GM20000 (cell line): ENCODE data around the gene SH3RF3.
"Not testable (repeated sequence)": the region's sequence is repeated elsewhere in the genome, so short reads cannot be mapped to it uniquely, and the experiment has no call there.

Experiments
- DNase-seq: peaks from one replicate; pipeline ENCODE4 v3.0.0; 2012; ENCODE audit warnings: low spot score
- CTCF ChIP-seq: IDR thresholded peaks from 2 replicates; pipeline ENCODE4 v1.5.1; 2012; ENCODE audit warnings: mild to moderate bottlenecking, control low read depth; ENCODE audit errors: extremely low read depth, missing control alignments

The SH3RF3 gene

DNA sequence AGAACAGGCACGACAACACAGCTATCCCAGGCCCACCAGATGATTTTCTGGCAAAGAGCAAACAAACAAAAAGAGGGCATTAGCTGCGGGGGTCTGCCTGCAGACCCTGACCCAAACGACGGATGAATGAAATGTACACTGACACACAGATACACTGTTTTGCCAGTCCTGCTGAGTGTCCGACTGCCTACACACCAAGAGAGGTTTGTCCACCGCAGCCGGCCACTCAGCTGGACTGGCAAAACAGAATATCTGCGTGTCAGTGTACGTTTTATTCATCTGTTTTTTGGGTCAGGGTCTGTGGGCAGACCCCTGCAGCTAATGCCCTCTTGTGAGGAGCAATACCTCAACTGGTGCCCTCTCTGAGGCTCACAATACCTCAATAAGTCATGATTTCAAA, 10.7 kb upstream of the SH3RF3 start:
- no peak for DNase-seq
- TF ChIP-seq CTCF: no peak

- TF ChIP-seq CTCF: no peak
- no peak for DNase-seq
Observed at GRCh38 chr2:109120166-109120565, 8.8 kb upstream of the SH3RF3 start.

- DNase-seq: not testable (repeated sequence)
Observed at GRCh38 chr2:109120686-109121085, 8.3 kb upstream of the SH3RF3 start.

GRCh38 chr2:109123586-109124201, 5.3 kb upstream of the SH3RF3 start:
- no peak for DNase-seq
- no peak for TF ChIP-seq CTCF

DNA sequence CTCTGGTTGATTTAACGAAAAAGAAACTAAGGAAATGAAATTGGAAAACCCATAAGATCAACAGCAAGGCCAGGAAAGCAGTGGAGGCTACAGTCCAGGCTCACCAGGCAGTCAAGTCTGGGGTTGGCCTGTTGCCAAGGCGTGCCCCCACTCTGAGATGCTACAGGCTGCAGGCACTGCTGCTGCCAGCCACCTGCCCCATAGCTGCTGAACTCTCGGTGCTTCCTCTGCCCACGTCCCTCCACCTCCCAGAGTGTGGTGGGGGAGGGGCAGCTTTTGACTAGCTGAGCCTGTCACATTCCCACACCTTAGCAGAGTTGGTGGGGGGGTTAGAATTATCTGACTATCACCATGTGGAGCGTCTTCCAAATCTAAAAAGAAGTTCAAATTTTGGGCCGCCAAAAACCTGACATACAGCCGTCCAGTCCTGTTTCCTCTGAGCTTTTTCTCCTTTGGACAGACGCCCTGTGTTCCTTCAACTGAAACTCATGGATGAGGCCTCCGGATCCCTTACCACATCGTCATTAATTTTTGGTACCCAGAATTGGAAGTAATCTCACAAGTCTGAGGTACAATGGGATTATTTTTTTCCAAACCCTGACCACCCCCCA, 3.9 kb upstream of the SH3RF3 start:
- no peak for DNase-seq
- no peak for TF ChIP-seq CTCF

DNA sequence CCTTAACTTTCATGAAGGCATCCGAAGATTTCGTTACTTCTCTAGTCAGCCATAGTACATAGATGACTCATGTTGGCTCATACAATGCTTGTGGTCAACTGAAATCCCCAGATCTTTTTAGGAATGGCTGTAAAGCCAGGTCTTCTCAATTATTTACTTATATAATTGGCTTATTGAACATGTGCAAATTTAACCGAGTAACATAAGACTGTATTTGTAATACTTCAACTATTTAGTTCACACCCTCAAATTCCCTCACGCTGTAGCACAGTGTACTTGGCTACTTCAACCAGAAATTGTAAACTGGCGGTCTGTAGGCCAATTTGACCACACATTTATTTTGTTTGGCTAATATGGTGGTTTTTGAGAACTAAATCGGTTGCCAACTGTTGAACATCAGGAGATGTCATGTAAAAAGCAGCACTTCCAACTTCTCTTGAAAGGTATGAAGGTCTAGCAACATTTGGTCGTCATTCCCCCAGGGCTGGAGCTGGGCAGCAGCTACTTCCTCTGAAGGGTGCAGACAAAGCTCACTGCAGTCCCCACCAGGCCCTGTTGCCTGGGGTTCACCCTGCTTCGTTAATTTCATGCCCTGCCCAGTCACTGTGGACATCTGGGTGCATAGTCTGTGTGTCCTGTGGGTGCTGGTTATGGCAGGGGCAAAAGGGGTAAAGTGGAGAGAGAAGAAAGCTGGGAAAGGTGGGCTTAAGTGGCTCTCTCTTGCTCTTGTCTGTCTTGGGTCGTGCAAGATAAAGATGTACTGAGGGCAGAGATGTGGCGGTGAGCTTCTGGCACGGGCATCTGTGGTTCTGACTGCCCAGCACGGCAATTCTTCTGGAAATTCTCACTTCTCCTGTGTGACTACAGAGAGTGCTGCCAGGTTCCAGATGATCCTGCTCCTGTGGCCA, 3.2 kb upstream of the SH3RF3 start:
- DNase-seq: no peak
- TF ChIP-seq CTCF: no peak

DNA sequence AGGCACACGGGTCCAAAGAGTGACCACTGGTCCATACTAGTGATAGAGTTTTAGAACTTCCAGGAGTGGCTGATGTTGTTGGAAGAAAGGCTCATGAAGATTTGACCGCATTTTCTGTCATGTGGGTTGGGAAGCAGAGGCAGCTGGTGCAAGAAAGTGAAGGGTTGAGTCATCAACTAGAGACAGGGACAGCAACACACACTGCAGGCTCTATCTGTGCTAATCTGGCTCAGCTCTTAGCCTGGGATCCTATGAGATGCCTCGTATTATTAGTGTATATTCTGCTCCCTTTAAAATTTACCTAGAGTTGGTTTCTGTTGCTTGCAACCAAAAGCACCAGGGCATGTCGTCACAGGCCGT, 2.5 kb upstream of the SH3RF3 start:
- DNase-seq: no peak
- TF ChIP-seq CTCF: no peak
